HL-60/S4 treated with phorbol 12-myristate 13-acetate at 8.2 ng/mL for 4 days and 3 days (cell line): ENCODE results near the gene CDC14C.
"Not testable (repeated sequence)": the region's sequence is repeated elsewhere in the genome, so short reads cannot be mapped to it uniquely, and the experiment has no call there.

Experiments
- in situ Hi-C: fragments of 300-500 bp; cut with MboI; formaldehyde crosslinking; loops from 2 replicates; pipeline ENCODE4 v1.15.0; 2022; ENCODE audit warnings: low sequenced_read_pairs

The CDC14C gene

DNA sequence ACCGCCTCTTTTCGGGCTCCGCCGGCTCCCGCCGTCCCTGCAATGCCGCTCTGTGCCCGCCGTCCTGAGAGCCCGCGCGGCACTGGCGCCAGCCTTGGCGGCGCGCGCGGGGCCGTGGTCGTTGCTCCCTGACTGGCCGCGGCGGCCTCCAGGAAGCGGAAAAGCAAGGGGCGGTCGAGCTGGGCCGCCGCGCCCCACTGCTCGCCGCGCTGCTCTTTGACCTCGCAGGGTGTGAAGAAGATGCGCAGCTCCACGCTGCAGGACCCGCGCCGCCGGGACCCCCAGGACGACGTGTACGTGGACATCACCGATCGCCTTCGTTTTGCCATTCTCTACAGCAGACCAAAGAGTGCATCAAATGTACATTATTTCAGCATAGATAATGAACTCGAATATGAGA, at the start of gene CDC14C:
Gene CDC14C (plus strand): TSS at position 115 of the 400 bp plus-strand sequence. CDS start 126 bp downstream, at position 241.
- in situ Hi-C loops, result no loop called here

DNA sequence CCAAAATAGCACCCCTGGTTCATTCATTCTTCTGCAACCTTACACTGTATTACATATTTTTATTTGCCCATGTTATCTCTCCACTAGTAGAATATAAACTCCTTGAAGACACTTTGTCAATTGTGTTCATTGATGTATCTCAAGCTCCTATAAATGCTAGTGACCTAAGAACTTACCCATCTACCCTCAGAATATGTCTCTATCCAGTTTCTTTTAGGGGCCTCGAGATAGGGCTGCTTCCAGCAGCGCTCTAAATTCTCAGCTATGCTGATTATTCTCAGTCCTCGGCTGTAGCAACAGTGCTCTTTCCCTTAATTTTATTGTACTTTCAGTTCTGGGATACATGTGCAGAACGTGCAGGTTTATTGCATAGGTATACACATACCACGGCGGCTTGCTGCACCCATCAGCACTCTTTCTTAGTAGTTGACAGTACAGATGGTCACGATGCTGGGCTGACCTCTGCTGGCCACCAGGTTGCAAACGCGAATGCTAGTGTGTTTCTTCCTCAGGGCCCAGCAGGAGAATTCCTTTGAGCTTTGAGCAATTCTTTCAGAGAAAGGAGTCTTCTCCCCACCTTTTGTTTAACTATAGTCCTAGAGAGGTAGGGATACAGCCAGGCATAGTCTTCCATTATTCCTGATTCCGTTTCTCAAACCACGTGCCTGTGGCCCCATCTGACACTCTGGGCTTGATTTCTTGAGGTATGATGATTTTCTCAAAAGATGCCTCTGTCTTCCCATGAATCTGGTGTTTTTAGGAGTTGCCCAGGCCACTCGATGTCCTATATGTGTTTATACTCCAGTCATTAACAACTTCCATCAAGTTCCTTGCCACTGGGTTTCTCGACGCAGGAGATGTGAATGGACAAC, 49.1 kb upstream of the CDC14C start:
- in situ Hi-C loops, result no loop called here

DNA sequence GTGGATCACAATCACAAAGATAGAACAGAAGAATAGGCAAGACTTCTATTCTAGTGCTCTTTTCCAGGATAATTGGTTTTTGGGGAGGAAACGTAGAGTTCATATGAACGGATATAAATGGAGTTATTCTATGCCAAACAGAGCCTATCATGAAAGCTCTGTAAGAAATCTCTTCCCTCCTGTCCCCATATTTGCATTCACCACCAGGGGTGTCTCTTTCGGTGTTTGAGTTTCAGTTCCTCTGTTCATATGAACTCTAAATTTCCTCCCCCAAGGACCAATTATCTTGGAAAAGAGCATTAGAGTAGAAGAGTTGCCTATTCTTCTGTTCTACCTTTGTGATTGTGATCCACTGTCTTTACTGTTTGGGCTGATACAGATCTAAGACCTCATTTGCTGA, 48.3 kb upstream of the CDC14C start:
- in situ Hi-C loops, result no loop called here

DNA sequence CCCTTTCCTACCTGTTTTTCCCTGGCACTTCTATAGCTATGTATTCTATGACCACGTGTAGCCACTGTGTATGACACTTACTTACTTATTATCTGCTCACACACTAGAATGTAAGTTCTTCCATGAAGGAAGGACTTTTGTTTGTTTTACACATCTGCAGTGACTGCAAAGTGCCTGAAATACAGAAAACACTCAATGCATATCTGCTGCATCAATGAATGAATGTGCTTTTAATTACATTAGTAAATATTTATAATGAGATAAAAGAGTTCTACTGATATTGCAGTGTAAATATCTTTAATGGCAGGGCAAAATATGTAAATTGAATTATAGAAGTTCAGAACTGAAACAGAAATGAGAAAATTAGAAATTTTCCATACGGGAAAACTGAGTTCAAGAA, 43.5 kb upstream of the CDC14C start:
- in situ Hi-C loops, result no loop called here

DNA sequence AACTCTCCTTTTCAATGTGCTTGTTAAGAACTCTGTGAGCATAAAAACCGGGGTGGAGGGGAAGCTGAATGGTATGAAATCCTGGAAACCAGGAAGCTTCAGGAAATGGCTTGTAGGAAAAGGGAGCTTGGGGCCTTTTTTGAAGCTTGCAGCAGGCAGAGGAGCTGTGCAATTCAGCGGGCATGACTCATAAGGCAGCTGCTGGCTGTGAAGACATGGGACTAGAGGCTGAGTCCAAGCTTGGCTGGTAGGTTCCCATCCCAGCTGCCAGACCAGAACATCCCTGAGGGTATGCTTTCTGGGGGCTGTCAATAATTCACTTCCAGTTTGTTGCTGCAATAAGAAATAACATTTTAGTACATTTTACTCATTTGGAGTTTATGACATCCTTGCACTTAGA, 36.8 kb upstream of the CDC14C start:
- in situ Hi-C loops, result no loop called here

DNA sequence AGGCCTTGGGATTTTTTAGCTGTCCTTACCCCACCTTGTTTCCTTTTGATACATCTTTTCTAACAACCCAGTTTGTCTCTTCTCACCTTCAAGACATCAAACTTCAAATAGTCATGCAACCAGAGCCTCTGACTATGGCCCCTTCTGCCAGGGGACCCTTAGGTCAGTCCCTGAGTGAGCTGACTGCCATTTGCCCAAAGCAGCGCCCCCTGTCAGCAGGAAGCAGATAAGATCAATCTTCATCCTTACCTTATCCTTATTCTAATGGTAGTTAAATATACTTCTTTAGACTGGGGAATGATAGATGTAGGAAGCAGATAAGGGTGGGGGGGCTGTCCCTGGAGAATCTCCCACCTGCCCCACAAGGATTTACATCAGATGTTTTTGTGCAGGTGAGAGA, 29.8 kb upstream of the CDC14C start:
- in situ Hi-C loops, result no loop called here

DNA sequence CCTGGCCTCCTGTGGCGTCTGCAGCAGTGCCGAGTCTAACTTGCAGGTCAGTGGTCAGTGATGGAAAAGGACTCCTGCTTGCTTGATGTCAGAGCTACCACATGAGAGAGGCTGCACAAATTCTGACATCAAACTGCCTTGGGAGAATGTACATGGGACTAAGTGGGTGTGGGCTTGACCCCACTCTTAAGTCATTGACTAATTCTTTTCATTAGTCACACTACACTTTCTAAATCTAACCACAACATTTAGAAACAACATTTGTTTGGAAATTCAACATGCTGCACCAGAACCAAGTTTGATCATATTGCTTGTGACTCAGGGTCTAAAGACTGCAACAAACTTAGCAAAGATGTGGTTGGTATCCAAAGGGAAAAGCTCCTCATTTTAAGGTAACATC, 24.4 kb upstream of the CDC14C start:
- in situ Hi-C loops, result no loop called here

DNA sequence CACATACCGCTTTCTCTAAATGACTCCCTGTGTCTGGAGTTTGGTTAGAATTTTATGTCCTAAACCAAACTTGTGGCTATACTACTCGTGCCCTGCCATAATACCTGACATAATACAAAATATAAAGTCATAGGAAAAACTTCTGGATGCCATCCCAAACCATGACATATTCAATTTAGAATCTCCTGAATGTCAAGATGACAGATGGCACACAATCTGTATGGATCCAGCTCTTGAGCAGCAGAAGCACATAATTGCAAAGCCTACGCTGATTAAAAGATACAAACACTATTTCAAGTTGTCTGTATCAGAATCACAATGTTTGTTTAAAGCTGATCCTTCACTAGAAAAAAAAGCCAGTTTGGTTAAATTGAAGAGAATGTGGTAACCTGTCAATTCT, 22.4 kb upstream of the CDC14C start:
- in situ Hi-C loops, result no loop called here

DNA sequence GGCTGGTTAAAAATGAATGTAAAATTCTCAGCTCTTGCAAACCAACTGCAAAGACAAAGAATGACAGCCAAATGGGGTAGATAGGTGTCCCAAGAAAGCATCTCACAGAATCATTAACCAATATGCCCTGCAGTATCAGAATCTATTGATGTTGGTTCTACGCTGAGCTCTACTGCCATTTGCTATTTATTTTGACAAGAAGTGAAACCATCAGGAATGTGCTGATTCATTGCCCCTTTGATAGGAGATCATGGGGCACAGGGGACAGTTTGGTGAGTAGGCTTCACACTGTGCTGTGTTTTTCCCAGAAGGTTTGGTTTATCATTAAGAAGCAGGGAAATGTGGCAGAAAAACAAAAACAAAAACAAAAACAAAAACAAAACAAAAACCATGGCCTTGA, 19.4 kb upstream of the CDC14C start:
- in situ Hi-C loops, result no loop called here

DNA sequence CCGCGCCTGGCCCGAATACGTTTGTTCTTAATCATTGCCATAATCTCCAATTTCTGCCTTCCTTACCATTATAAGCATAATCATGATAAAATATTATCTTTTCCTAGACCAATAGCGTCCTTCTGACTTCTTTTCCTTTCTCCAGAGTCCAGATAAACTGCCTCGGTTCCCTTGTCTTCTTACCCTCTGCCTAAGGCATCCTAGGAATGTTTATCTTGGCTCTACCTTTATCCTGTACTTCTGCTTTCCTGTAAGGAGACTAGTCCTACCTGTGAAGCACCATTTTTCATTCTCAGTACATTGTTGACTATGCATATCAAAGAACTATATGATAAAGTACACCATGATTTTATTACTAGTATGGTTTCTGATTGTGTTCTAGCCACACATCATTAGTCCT, 18.7 kb upstream of the CDC14C start:
- in situ Hi-C loops, result not testable (repeated sequence)

DNA sequence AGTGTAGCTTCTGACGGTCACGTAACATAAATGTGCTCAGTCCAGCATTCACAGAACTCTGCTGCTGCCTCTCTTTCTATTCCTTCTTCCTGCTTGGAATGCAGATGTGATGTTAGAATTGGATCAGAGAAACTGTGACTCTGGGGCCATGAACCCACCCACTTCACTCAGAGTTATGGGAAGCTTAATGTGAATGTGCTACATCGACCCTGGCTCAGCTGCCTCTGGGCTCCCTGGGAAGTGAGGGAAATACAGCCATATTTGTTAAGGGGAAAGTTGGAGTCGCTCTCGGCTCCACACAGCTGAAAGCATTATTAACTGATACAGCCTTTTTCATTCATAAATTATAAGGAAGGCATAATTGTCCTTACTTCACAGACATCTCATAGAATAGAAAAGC, 14.5 kb upstream of the CDC14C start:
- in situ Hi-C loops, result not testable (repeated sequence)

DNA sequence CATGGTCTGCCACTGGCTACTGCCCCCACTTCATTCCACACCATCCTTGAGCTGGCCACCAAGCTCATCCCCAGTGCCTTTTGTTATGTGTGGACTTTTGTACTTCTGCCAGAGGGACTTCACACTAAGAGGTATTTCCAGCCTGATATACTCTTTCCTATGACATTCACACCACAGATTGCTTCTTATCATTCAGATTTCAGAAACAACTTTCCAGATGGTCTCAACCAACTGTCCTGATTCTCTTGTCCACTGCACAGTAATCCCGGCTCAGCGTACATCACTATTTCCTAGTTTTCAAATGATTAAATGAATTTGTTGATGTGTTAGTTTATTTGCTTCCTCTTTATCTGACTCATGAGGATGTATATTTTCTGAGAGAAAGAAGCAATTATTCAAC, 7.1 kb downstream of the CDC14C start:
- in situ Hi-C loops, result no loop called here

DNA sequence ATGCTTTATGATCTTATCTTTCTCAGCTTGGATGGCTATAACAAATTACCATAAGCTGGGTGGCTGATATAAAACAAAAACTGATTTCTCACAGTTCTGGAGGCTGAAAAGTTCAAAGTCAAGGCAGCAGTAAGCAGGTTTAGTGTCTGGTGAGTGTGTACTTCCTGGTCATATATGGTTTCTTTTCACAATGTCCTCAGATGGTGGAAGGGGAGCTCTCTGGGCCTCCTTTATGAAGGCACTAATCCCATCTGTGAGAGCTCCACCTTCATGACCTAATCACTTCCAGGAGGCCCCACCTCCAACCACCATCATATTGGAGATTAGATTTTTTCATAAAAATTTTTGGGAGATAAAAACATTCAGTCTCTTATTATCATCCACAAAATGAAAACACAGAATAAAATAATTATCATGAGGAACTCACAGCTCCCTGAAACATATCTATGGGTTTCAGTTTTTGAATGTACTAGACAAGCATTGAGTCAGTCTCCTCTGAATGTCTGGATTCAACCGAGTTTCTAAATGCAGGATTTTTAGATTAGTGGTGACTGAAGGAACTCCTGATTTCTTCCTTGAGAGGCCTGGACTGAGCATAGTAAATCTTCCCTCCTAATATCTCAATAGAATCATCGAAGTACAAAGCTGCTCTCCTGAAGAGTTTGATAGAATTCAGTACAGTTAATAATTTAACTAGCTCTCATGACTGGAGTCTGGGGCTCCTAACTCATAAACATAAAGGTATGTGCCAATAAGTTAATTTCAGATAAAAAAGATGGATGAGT, 8.0 kb downstream of the CDC14C start:
- in situ Hi-C loops, result no loop called here

DNA sequence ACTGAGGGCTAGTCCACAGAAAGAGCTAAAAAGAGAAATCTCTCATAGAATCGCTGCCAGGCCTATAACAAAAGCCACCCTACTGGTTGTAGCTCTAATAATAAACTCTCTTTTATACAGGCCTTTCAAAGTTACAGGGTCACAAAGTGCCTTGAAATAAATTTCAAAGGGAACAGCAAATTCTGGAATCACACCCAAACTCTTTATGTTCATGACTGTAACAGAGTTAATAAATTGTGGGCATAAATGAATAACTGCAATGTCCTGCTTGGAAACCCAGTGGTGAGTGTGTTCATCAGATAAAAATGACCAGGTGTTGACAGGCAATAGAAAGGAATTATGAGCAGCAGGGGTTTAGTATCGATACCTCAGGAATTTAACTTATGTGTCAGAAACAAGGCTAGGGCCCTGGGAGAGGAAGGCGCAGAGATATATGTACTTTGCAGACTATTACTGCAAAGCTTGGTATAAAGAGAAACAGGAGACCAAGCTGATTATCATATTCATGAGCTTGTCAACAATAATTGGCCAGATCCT, 9.3 kb downstream of the CDC14C start:
- in situ Hi-C loops, result no loop called here

DNA sequence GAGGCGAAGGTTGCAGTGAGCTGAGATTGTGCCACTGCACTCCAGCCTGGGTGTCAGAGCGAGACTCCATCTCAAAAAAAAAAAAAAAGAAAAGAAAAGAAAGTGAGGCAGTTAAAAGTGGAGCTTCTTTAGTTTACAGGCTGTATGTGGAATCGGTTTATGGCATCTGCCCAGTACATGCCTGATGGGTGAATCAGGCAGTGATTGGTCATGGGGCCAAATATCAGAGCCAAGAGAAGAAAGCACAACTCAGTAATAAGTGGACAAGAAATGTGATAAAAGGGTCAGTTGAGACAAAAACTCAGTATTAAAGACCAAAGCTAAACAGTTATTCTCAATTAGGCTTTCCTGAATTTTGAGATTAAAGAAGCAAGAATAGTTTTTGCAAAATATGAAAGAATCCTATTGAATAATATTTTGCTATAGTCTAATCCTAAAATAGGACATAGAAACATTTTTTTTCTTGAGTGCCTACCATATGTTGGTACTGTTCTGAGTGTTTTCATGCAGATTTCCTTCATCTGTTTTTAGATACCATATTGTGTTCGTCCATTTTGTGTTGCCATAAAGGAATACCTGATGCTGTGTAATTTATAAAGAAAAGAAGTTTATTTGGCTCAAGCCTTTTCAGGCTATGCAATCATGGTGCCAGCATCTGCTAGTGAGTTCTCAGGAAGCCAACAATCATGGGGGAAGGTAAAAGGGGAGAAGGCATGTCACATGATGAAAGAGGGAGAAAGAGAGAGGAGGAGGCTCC, 14.4 kb downstream of the CDC14C start:
- in situ Hi-C loops, result no loop called here

DNA sequence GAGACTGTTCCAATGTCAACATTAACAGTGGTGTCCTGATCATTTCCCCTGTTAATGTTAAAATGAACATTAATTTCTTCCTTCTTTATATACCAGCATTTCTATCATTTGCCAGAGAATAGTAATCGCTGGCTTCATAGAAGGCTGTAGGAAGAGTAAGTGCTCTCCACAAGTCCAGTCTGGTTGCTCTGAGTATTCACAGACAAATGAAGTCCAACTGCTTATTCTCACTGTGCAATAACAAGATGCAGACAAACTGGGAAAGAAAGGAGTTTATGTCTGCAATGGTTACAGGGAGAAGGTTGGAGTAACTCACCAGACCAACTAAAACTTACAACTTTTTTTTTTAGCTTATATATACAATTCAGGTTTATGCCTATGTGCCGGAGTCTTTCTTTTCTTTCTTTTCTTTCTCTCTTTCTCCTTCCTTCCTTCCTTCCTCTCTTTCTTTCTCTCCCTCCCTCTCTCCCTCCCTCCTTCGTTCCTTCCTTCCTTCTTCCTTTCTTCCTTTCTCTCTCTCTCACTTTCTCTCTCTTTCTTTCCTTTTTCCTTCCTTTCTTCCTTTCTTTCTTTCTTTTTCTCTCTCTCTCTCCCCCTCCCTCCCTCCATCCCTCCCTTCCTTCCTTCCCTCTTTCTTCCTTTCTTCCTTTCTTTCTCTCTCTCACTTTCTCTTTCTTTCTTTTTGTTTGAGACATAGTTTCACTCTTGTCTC, 19.1 kb downstream of the CDC14C start:
- in situ Hi-C loops, result no loop called here

DNA sequence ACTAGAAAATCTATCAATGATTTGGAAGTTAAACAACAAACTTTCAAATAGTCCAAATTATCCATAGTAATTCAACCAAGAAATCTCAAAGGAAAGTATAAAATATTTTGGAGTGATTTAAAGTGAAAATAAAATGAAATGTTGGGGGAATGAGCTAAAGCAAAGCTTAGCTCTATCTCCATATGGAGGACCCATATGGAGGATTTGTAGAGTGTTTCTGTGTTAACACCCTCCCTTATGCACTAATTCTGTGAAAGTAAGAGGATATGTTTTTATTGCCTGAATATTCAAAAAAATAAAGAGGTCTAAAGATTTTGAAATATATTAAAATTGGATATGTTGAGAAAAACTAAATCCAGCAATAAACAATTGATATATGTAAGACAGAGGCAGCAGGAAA, 31.6 kb downstream of the CDC14C start:
- in situ Hi-C loops, result no loop called here

DNA sequence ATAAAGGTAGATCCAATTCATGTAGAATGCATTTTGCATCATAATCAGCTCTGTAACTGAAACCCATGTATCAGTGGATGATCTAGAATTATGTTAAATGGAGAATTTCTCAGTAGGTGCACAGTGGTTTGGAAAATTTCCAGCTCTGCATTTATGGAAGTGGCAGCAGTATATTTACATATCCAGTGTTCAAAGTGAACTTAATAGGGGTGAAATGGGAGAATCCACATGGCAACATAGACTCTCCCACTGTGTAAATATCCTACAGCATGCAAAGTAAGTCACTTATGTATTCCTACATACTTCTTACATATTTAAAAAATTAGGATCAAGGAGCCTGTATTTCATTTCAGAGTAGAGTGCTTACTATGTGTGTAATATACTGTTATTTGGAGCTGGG, 35.3 kb downstream of the CDC14C start:
- in situ Hi-C loops, result no loop called here

DNA sequence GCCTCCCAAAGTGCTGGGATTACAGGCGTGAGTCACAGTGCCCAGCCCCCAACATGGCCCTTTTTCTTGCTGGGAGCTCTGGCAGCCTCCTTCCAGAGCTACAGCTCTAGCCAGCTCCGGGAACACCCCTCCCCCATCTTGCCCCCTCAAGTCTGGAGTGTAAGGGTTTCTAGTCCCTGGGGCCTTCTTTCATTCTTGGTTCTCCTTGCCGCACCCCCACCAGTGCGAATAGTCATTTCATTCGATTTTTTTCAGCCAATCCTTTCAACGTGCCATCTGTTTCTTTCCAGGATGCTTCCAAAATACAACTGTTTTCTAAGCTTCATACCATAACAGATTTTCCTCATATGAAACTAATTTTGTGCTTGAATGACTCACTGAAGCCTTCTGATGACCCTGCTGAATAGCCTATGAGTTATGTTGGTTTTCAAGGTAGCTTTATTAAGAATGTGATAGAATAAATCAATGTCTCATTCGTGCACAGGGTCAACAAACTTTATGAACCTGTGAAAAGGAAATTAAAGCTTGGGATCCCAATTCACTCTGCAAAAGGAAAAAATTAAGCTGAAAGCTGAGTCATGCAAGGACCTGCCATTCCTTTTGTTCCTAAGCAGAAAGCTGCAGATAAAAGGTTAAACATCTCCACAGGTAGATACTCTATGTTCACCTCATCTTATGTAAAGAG, 38.6 kb downstream of the CDC14C start:
- in situ Hi-C loops, result no loop called here

DNA sequence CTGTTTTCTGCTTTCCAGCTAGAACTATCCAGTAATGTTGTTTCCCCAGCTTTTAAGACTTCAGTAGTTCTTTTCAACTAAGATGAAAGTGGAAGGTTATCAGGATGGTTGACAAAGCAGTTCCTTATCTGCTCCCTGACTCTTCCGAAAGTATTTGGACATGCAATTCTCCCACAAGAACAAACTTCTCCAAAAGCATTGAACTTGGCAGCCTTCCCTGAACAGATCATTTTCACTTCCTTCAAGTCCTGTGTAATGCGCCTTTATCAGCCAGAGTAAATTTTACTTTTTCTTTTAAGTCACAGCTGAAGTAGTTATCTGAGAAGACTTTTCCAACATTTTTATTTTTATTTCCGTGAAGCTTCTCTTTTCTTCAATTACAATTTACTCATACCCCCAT, 39.7 kb downstream of the CDC14C start:
- in situ Hi-C loops, result no loop called here
